H1 (cell line): ENCODE measurements around the gene DNAJC7.
"Not testable (repeated sequence)": the region's sequence is repeated elsewhere in the genome, so short reads cannot be mapped to it uniquely, and the experiment has no call there.

Experiments
- CBX5 ChIP-seq: fragments of 300-800, 300-1000 bp; sonication (generic); IDR thresholded peaks from 2 replicates; pipeline ENCODE4 v1.7.1; 2016; ENCODE audit warnings: antibody characterized with exemption, low read length, low read depth
- CEBPB ChIP-seq: IDR thresholded peaks from 2 replicates; pipeline ENCODE4 v1.6.1; 2012; ENCODE audit warnings: low read depth, low read length
- CHD2 ChIP-seq: IDR thresholded peaks from 2 replicates; pipeline ENCODE4 v1.6.1; 2012; ENCODE audit warnings: low read length, improper control_type of control experiment
- NRF1 ChIP-seq: IDR thresholded peaks from 2 replicates; pipeline ENCODE4 v1.6.1; 2011; ENCODE audit warnings: mild to moderate bottlenecking, low read depth, low read length, improper control_type of control experiment
- PHF8 ChIP-seq: fragments of 200-600 bp; sonication (generic); conservative IDR thresholded peaks from 2 replicates; pipeline ENCODE4 v1.7.1; 2012; ENCODE audit warnings: low read depth, mild to moderate bottlenecking, inconsistent platforms, low read length, moderate library complexity
- POLR2A ChIP-seq, 2 experiments: IDR thresholded peaks; 1 replicate in 1 of 2; 2 replicates in 1 of 2; pipeline ENCODE4 v1.6.1; 2011; ENCODE audit warnings: low read depth in 2 of 2, low read length in 2 of 2, mild to moderate bottlenecking in 2 of 2; ENCODE audit errors: control extremely low read depth in 1 of 2
- POLR2AphosphoS5 ChIP-seq: IDR thresholded peaks from 2 replicates; pipeline ENCODE4 v1.6.1; 2011; ENCODE audit warnings: low read depth, low read length
- RFX5 ChIP-seq: IDR thresholded peaks from 2 replicates; pipeline ENCODE4 v1.6.1; 2011; ENCODE audit warnings: low read depth, low read length, improper control_type of control experiment, borderline replicate concordance
- SIRT6 ChIP-seq: IDR thresholded peaks from one replicate; pipeline ENCODE4 v1.7.1; 2012; ENCODE audit warnings: low read length, inconsistent platforms
- TCF12 ChIP-seq: IDR thresholded peaks from 2 replicates; pipeline ENCODE4 v1.6.1; 2011; ENCODE audit warnings: low read depth, mild to moderate bottlenecking, low read length
- YY1 ChIP-seq: IDR thresholded peaks from 2 replicates; pipeline ENCODE4 v1.6.1; 2011; ENCODE audit warnings: low read depth, mild to moderate bottlenecking, low read length
- TF ChIP-seq, protein P1 (sequence below): IDR thresholded peaks from 2 replicates; pipeline ENCODE4 v1.6.1; 2012; ENCODE audit warnings: inconsistent platforms

DNA sequence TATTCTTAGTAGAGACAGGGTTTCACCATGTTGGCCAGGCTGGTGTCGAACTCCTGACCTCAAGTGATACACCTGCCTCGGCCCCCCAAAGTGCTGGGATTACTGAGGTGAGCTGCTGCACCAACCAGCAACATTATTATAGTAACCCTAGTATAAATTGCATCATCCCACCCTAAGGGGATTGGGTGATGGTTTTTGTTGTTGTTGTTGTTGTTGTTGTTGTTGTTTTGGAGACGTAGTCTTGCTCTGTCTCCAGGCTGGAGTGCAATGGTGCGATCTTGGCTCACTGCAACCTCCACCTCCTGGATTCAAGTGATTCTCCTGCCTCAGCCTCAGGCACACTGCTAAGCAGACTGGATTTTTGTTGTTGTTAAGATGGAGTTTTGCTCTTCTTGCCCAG lies 85.5 kb downstream of the DNAJC7 start:
- not testable (repeated sequence) for TF ChIP-seq POLR2AphosphoS5; CEBPB; PHF8; POLR2A (IDR thresholded peaks at IDR 0.05; ENCODE audit: control extremely low read depth in 1 of 2, low read depth in 2 of 2, low read length in 2 of 2); CBX5; SIRT6; RFX5; TCF12; CHD2; NRF1; YY1
- TF ChIP-seq, protein P1, sequence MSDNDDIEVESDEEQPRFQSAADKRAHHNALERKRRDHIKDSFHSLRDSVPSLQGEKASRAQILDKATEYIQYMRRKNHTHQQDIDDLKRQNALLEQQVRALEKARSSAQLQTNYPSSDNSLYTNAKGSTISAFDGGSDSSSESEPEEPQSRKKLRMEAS = not testable (repeated sequence)
